ENCODE results near the gene HDDC3.

HDDC3 gene

DNA sequence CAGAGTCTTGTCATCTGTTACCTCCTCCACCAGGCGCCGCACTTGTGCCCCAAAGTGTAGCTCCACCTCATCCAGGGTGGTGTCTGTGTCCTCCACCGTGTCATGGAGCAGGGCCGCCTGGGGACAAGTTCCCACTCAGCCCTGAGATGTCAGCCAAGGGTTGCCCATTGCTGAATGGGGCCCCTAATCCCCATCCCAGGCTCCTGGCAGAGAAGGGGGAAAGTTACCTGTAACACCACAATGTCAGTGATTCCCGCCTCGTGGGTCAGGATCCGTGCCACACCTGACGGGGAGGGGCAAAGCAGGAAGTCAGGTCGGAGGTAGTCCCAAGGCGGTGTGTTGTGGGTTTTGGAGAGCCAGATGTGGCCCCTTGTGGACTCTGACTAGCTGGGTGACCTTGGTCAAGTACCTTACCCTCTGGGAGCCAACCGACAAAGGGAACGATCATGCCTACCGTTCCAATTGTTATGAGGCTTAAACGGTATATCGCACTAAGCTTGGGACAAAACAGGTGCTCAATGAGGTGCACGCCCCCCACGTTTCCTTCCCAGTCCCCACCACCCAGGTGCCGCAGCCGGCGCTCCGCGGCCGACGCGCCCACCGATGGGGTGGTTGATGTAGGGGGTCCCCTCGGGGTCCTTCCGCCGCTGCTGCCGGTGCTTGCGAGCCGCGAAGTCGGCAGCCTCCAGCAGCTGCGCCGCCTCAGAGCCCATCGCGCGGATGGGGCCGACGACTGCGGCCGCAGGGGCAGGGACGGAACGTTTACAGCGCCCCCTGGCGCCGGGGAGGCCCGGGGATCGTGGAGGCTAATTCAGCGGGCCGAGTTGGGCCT, at the start of gene HDDC3:
Gene HDDC3, minus strand, starts transcription at position 722 of the 832 bp plus-strand sequence. Its CDS starts 9 bp downstream, at position 713.
- DNase-seq: peak; percentile 90
- in situ Hi-C loops (cut with MboI; ENCODE audit: low pct_unique_long_range_greater_than_20kb, low sequenced_read_pairs): no loop called here

- in situ Hi-C loops (cut with MboI; ENCODE audit: low pct_unique_long_range_greater_than_20kb, low sequenced_read_pairs): no loop called here
- DNase-seq: no peak
Measured at GRCh38 chr15:90982135-90982534, 49.8 kb upstream of the HDDC3 start.

GRCh38 chr15:90981681-90982080, 49.3 kb upstream of the HDDC3 start:
- no peak for DNase-seq
- in situ Hi-C loops (cut with MboI; ENCODE audit: low pct_unique_long_range_greater_than_20kb, low sequenced_read_pairs): no loop called here

DNA sequence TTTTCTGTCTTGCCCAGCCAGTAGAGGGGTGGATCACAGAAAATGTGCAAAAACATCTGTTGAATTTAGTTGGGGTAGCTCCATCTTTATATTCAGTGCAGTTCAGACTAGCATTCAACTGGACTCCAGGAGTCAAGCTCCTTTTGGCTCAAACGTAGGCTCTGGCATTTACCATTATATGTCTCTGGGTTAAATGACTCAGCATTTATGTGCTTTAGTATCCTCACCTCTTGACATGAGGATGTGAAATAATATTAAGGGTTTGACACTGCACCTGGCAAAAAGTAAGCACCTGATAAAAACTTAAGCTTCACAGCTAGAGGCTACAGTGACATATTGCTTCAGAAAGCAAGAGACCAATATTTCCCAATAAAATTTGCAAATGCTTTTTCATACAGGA, 47.2 kb upstream of the HDDC3 start:
- in situ Hi-C loops (cut with MboI; ENCODE audit: low pct_unique_long_range_greater_than_20kb, low sequenced_read_pairs): no loop called here
- no peak for DNase-seq

- DNase-seq: no peak
- in situ Hi-C loops (cut with MboI; ENCODE audit: low pct_unique_long_range_greater_than_20kb, low sequenced_read_pairs): no loop called here
Measured at GRCh38 chr15:90974216-90974615, 41.9 kb upstream of the HDDC3 start.

DNA sequence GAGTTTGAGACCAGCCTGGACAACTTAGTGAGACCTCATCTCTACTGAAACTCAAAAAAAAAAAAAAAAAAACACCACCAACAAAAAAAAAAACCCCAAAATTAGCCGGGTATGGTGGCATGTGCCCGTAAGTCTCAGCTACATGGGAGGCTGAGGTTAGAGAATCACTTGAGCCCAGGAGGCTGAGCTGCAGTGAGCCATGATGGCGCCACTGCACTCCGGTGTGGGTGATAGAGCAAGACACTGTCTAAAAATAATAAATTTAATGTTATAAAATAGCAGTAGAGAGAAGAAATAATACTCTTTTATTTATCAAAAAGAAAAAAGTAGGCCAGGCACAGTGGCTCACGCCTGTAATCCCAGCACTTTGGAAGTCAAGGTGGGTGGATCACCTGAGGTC, 39.8 kb upstream of the HDDC3 start:
- in situ Hi-C loops (cut with MboI; ENCODE audit: low pct_unique_long_range_greater_than_20kb, low sequenced_read_pairs): no loop called here
- DNase-seq: no peak

DNA sequence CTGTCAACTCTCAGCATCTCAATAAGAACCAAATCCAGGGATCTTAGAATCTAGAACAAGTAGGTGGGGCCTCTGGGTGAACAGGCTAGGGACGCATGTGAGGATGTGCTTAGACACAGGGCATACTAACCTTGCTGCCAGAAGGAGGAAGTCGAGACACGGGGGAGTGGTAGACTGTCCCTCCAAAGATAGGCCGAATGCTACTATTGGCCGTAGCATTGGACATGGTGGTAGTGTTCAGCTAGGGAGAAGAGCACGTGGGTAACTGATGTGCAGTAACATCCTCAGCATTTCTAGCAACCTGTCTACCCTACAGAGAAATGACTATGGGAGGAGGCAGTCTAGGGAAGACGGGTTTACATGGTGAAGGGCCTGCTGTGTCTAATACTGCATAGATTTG, 37.9 kb upstream of the HDDC3 start:
- in situ Hi-C loops (cut with MboI; ENCODE audit: low pct_unique_long_range_greater_than_20kb, low sequenced_read_pairs): no loop called here
- peak; percentile 63 for DNase-seq

- no peak for DNase-seq
- in situ Hi-C loops (cut with MboI; ENCODE audit: low pct_unique_long_range_greater_than_20kb, low sequenced_read_pairs): no loop called here
Measured at GRCh38 chr15:90968434-90968833, 36.1 kb upstream of the HDDC3 start.

DNA sequence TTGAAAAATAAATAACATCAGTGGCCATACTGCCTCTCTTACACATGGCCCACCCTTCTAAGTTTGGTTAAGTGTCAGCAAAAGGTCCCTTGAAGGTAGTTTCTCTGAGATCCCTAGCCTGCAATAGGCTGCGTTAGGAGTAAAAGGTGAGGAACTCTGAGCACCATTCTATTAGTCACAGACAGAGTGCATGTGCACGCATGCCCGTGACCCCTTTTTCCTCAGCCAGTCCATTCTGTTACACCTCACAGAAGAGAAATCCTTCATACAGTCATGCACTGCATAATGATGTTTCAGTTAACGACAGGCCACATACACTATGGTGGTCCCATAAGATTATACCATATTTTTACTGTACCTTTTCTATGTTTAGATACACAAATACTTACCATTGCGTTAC, 34.9 kb upstream of the HDDC3 start:
- no peak for DNase-seq
- in situ Hi-C loops (cut with MboI; ENCODE audit: low pct_unique_long_range_greater_than_20kb, low sequenced_read_pairs): no loop called here

DNA sequence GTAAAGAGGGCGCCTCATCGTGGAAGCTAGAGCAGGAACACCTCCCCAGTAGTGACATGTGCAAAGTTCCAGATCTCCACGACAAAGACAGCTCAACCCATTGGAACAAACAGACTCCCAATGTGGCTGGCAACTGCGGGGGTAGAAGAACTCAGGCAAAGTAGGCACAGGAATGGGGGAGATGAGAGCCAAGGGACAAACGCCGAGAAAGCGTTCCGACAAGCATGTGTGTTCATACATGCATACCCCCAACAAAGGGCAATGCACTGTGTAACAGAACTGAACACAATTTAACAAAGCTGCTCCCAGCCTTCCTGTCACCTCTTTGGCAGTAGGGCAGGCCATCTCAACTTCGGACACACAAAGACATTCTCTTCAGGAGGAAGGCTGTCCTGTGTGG, 33.9 kb upstream of the HDDC3 start:
- in situ Hi-C loops (cut with MboI; ENCODE audit: low pct_unique_long_range_greater_than_20kb, low sequenced_read_pairs): no loop called here
- DNase-seq: no peak

- no peak for DNase-seq
- in situ Hi-C loops (cut with MboI; ENCODE audit: low pct_unique_long_range_greater_than_20kb, low sequenced_read_pairs): no loop called here
Measured at GRCh38 chr15:90962021-90962420, 29.7 kb upstream of the HDDC3 start.

DNA sequence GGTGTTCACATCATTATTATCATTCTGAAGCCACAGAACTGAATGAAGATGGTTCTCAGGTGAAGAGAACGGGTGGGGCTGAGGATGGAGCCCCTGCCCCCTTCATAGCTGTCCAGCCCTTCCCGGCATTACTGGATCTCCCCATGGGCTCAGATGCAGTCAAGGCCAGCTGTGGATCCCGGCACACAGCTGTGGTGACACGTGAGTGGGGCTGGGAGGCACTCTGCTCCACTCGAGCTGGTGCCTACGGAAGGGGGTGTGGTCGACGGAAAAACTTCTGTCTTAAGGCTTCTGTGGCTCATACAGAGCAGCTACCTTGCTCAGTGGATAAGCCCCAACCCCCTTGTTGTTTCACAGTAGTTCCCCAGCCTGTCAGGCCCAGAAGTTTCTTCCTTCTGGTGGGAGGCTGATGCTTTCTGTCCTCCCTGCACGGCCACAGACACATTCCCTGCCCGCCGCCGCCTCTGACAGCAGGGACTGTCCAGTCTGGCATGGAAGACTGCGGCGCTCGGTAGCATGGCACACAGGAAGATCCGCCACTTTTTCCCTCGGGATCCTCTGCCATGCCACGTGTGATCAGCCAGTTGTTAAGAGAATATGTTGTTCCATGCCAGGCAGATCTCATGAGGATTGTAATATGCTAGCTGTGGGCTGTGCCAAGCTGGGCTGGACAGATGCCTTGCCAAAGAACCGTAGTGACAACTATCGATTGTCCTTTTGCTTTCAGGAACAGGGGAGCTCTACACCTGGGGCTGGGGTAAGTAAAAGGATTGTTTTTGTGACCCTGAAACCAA, 28.1 kb upstream of the HDDC3 start:
- in situ Hi-C loops (cut with MboI; ENCODE audit: low pct_unique_long_range_greater_than_20kb, low sequenced_read_pairs): no loop called here
- no peak for DNase-seq

- in situ Hi-C loops (cut with MboI; ENCODE audit: low pct_unique_long_range_greater_than_20kb, low sequenced_read_pairs): no loop called here
- DNase-seq: no peak
Measured at GRCh38 chr15:90959894-90960293, 27.5 kb upstream of the HDDC3 start.

- in situ Hi-C loops (cut with MboI; ENCODE audit: low pct_unique_long_range_greater_than_20kb, low sequenced_read_pairs): no loop called here
- no peak for DNase-seq
Measured at GRCh38 chr15:90959028-90959595, 26.8 kb upstream of the HDDC3 start.

DNA sequence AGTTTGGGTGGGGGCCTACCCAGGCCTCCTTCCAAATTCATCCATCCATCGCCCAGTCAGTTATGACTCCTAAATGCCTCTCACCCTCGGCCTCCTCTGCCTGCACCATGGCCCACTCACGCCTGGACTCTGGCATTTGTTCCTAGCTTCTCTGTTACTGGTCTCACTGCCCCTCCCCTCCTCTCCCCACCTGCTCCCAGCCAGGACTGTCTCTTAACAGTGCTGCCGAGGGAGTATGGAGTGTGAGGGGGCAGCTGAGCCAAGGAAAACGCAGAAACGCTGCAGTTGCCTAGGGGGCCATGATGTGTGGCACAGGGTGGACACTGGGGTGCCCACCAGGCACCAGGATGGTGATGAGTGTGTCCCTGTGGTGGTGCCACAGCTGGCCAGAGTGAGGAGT, 25.4 kb upstream of the HDDC3 start:
- in situ Hi-C loops (cut with MboI; ENCODE audit: low pct_unique_long_range_greater_than_20kb, low sequenced_read_pairs): no loop called here
- no peak for DNase-seq

DNA sequence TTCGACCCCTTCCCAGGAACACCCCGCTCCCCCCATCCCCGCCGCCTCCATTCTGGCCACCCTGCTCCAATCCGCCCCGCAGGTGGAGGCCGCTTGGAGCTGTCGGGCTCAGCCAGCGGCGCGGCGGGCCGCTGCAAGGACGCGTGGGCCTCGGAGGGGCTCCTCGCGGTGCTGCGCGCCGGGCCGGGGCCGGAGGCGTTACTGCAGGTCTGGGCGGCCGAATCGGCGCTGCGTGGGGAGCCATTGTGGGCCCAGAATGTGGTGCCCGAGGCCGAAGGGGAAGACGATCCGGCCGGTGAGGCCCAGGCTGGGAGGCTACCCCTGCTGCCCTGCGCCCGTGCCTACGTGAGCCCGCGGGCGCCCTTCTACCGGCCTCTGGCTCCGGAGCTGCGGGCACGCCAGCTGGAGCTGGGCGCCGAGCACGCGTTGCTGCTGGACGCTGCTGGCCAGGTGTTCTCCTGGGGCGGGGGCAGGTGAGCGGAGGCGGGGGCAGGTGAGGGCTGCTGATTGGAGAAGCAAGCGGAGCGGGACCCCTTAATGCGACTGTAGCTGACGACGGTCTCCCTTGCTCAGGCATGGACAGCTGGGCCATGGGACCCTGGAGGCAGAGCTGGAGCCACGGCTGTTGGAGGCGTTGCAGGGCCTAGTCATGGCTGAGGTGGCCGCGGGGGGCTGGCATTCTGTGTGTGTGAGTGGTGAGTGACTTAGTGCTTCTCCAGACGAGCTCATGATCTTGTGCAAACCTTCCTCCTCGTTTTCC, 24.9 kb upstream of the HDDC3 start:
- in situ Hi-C loops (cut with MboI; ENCODE audit: low pct_unique_long_range_greater_than_20kb, low sequenced_read_pairs): no loop called here

GRCh38 chr15:90956274-90957030, 24.1 kb upstream of the HDDC3 start:
- in situ Hi-C loops (cut with MboI; ENCODE audit: low pct_unique_long_range_greater_than_20kb, low sequenced_read_pairs): no loop called here
- no peak for DNase-seq

More for the DNA sequence above, 24.9 kb upstream of the HDDC3 start:
- DNase-seq: no peak

- in situ Hi-C loops (cut with MboI; ENCODE audit: low pct_unique_long_range_greater_than_20kb, low sequenced_read_pairs): no loop called here
- DNase-seq: no peak
Measured at GRCh38 chr15:90955624-90956273, 23.4 kb upstream of the HDDC3 start.

Measured in KBM-7 (cell line).